Neural progenitor cell (in vitro differentiated cells): ENCODE results near the gene MTHFS. TPM values are rescaled to one million over a fixed set of nuclear protein-coding genes. Genes with fewer than 3 reads are reported as not detected.

Source experiments
- DNase-seq: peaks from one replicate; pipeline ENCODE4 v3.0.0-alpha.2; 2016; ENCODE audit warnings: low spot score
- H2AFZ ChIP-seq: fragments of 200-600 bp; sonication (generic); replicated peaks from 2 replicates; pipeline ENCODE4 v1.6.1; 2016; ENCODE audit warnings: antibody characterized with exemption
- H3F3A ChIP-seq: fragments of 200-600 bp; sonication (generic); 2 replicates; pipeline ENCODE4 v1.6.1; 2016; ENCODE audit warnings: antibody characterized with exemption, low read depth
- H3K27ac ChIP-seq: fragments of 200-600 bp; sonication (generic); 2 replicates; pipeline ENCODE4 v1.5.1; 2016; ENCODE audit warnings: mild to moderate bottlenecking
- H3K27me3 ChIP-seq: fragments of 200-600 bp; sonication (generic); 2 replicates; pipeline ENCODE4 v1.6.1; 2016; ENCODE audit warnings: mild to moderate bottlenecking, moderate library complexity
- H3K36me3 ChIP-seq: fragments of 200-600 bp; sonication (generic); 2 replicates; pipeline ENCODE4 v1.5.1; 2016
- H3K4me1 ChIP-seq: fragments of 200-600 bp; sonication (generic); 2 replicates; pipeline ENCODE4 v1.6.1; 2016; ENCODE audit warnings: mixed run types
- H3K4me2 ChIP-seq: fragments of 200-600 bp; sonication (generic); 2 replicates; pipeline ENCODE4 v1.6.1; 2016
- H3K4me3 ChIP-seq: fragments of 200-600 bp; sonication (generic); 2 replicates; pipeline ENCODE4 v1.5.1; 2016
- H3K79me2 ChIP-seq: fragments of 200-600 bp; sonication (generic); 2 replicates; pipeline ENCODE4 v1.6.1; 2016; ENCODE audit warnings: low read depth
- H3K9ac ChIP-seq: fragments of 200-600 bp; sonication (generic); 2 replicates; pipeline ENCODE4 v1.6.1; 2016
- H3K9me3 ChIP-seq: fragments of 200-600 bp; sonication (generic); 2 replicates; pipeline ENCODE4 v1.5.1; 2016; ENCODE audit warnings: low read depth
- H4K20me1 ChIP-seq: fragments of 200-600 bp; sonication (generic); 2 replicates; pipeline ENCODE4 v1.6.1; 2016; ENCODE audit warnings: low read depth
- H3K27ac Mint-ChIP-seq: 3 replicates; pipeline ENCODE4 v1.8.0; 2021; ENCODE audit warnings: mixed read lengths
- H3K27me3 Mint-ChIP-seq: 2 replicates; pipeline ENCODE4 v1.8.0; 2022; ENCODE audit warnings: low read depth, mild to moderate bottlenecking, inconsistent platforms, moderate library complexity, mixed read lengths; ENCODE audit not compliant: insufficient read depth
- H3K36me3 Mint-ChIP-seq: 3 replicates; pipeline ENCODE4 v1.8.0; 2021; ENCODE audit warnings: mixed read lengths
- H3K4me1 Mint-ChIP-seq: 3 replicates; pipeline ENCODE4 v1.8.0; 2021; ENCODE audit warnings: mixed read lengths
- H3K4me3 Mint-ChIP-seq: 3 replicates; pipeline ENCODE4 v1.8.0; 2021; ENCODE audit warnings: mild to moderate bottlenecking, moderate library complexity, mixed read lengths
- H3K9me3 Mint-ChIP-seq: 3 replicates; pipeline ENCODE4 v1.8.0; 2020; ENCODE audit warnings: mixed read lengths
- CTCF ChIP-seq: fragments of 200-600 bp; sonication (generic); IDR thresholded peaks from 2 replicates; pipeline ENCODE4 v1.5.1; 2017; ENCODE audit warnings: antibody characterized with exemption, mild to moderate bottlenecking
- EZH2 ChIP-seq: fragments of 200-600 bp; sonication (generic); IDR thresholded peaks from 2 replicates; pipeline ENCODE4 v1.6.1; 2017; ENCODE audit warnings: antibody characterized with exemption, mild to moderate bottlenecking, moderate library complexity
- EZH2phosphoT487 ChIP-seq: fragments of 200-600 bp; sonication (generic); IDR thresholded peaks from 2 replicates; pipeline ENCODE4 v1.6.1; 2017; ENCODE audit warnings: antibody characterized with exemption
- total RNA-seq: library from RNA; depleted of rRNA; stranded (reverse); fragments of >200 nt; gene quantifications from 2 replicates; pipeline ENCODE4 v1.2.3, GENCODE V29; 2015; ENCODE audit warnings: low replicate concordance

MTHFS gene
- total RNA-seq, 1 donor from 2014 or later, result 28.9 TPM

- H3K4me3 ChIP-seq, result no peak overlapping the region
- Mint-ChIP-seq H3K27me3 (peaks cover 4% of the 10 kb centered on the region), H3K9me3 (no peaks in the 10 kb centered on the region), H3K4me3 (no peak overlapping the region), H3K27ac (no peak overlapping the region), H3K36me3 (peaks cover 6% of the 10 kb centered on the region), H3K4me1 (peaks cover 11% of the 10 kb centered on the region)
- H3K79me2 ChIP-seq, result peaks cover 31% of the 10 kb centered on the region
- TF ChIP-seq EZH2phosphoT487 (no peak), CTCF (no peak), EZH2 (no peak)
- no peaks in the 10 kb centered on the region for H3K9me3 ChIP-seq
- H3K4me1 ChIP-seq, result peaks cover 11% of the 10 kb centered on the region
- H3F3A ChIP-seq, result peaks cover 13% of the 10 kb centered on the region
- no peak for DNase-seq
- no peaks in the 10 kb centered on the region for H3K36me3 ChIP-seq
- H3K9ac ChIP-seq, result no peak overlapping the region
- H3K27ac ChIP-seq, result no peak overlapping the region
- H3K27me3 ChIP-seq, result no peaks in the 10 kb centered on the region
- no peaks in the 10 kb centered on the region for H4K20me1 ChIP-seq
- no peak overlapping the region for H3K4me2 ChIP-seq
- no peak overlapping the region for H2AFZ ChIP-seq
Measured at GRCh38 chr15:79898369-79898768, 1.6 kb upstream of the MTHFS start.

- Mint-ChIP-seq H3K4me1 (peaks cover 11% of the 10 kb centered on the region), H3K27ac (peak overlapping the region; percentile 46), H3K4me3 (peak overlapping the region; percentile 90), H3K9me3 (no peaks in the 10 kb centered on the region), H3K27me3 (peaks cover 4% of the 10 kb centered on the region), H3K36me3 (peaks cover 6% of the 10 kb centered on the region)
- Histone ChIP-seq H4K20me1 (no peaks in the 10 kb centered on the region), H2AFZ (no peak overlapping the region), H3K4me2 (peak overlapping the region; percentile 89), H3K36me3 (no peaks in the 10 kb centered on the region), H3K4me1 (peaks cover 11% of the 10 kb centered on the region), H3F3A (peaks cover 13% of the 10 kb centered on the region), H3K27ac (no peak overlapping the region), H3K4me3 (peak overlapping the region; percentile 73), H3K27me3 (no peaks in the 10 kb centered on the region), H3K9ac (no peak overlapping the region), H3K9me3 (no peaks in the 10 kb centered on the region), H3K79me2 (peaks cover 37% of the 10 kb centered on the region)
- no peak for DNase-seq
- no peak for TF ChIP-seq EZH2
- TF ChIP-seq CTCF, result no peak
- TF ChIP-seq EZH2phosphoT487, result no peak
Measured at GRCh38 chr15:79897701-79898113, 893 bp upstream of the MTHFS start.

- Histone ChIP-seq H2AFZ (peak overlapping the region; percentile 96), H3F3A (peaks cover 13% of the 10 kb centered on the region), H4K20me1 (no peaks in the 10 kb centered on the region), H3K4me1 (peaks cover 11% of the 10 kb centered on the region), H3K79me2 (peaks cover 41% of the 10 kb centered on the region), H3K27ac (no peak overlapping the region), H3K36me3 (no peaks in the 10 kb centered on the region), H3K9ac (peak overlapping the region; percentile 47), H3K27me3 (no peaks in the 10 kb centered on the region), H3K9me3 (no peaks in the 10 kb centered on the region), H3K4me2 (peak overlapping the region; percentile 89), H3K4me3 (peak overlapping the region; percentile 73)
- peaks cover 11% of the 10 kb centered on the region for H3K4me1 Mint-ChIP-seq
- peaks cover 4% of the 10 kb centered on the region for H3K27me3 Mint-ChIP-seq
- no peak for DNase-seq
- peaks cover 8% of the 10 kb centered on the region for H3K36me3 Mint-ChIP-seq
- no peak for TF ChIP-seq CTCF
- TF ChIP-seq EZH2phosphoT487, result no peak
- TF ChIP-seq EZH2, result no peak
- peak overlapping the region; percentile 90 for H3K4me3 Mint-ChIP-seq
- peak overlapping the region; percentile 46 for H3K27ac Mint-ChIP-seq
- H3K9me3 Mint-ChIP-seq, result no peaks in the 10 kb centered on the region
Measured at GRCh38 chr15:79897380-79897678, 515 bp upstream of the MTHFS start.
